ENCODE results near the gene B4GALT2.

Gene B4GALT2

DNA sequence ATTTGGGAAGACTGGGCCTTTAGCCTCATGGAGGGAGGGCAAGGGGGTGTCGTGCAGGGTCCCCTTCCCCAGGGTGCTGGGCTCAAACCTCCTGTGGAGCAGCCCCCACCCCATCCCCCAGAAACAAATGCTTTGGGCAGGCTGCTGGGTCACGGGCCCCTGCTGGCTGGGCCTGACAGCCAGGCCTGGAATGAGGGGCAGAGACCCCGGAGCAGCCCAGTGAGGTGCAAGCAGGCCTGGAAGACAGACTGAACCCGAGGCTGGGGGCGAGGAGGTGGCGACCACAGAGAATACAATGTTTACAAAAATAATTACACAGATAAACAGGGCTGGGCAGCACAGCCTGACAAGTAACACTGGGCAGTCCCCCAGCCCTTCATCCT is 17.7 kb downstream of the B4GALT2 start:
- DNase-seq (ENCODE audit: low read depth): no peak
- TF ChIP-seq, protein P1, sequence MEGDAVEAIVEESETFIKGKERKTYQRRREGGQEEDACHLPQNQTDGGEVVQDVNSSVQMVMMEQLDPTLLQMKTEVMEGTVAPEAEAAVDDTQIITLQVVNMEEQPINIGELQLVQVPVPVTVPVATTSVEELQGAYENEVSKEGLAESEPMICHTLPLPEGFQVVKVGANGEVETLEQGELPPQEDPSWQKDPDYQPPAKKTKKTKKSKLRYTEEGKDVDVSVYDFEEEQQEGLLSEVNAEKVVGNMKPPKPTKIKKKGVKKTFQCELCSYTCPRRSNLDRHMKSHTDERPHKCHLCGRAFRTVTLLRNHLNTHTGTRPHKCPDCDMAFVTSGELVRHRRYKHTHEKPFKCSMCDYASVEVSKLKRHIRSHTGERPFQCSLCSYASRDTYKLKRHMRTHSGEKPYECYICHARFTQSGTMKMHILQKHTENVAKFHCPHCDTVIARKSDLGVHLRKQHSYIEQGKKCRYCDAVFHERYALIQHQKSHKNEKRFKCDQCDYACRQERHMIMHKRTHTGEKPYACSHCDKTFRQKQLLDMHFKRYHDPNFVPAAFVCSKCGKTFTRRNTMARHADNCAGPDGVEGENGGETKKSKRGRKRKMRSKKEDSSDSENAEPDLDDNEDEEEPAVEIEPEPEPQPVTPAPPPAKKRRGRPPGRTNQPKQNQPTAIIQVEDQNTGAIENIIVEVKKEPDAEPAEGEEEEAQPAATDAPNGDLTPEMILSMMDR (IDR thresholded peaks at IDR 0.05; ENCODE audit: low read depth, low read length, missing control alignments): no peak
- in situ Hi-C loops (cut with HindIII; ENCODE audit: low sequenced_read_pairs): no loop called here
- no peak overlapping the region for H3K4me3 ChIP-seq (ENCODE audit: low read depth, low read length)

DNA sequence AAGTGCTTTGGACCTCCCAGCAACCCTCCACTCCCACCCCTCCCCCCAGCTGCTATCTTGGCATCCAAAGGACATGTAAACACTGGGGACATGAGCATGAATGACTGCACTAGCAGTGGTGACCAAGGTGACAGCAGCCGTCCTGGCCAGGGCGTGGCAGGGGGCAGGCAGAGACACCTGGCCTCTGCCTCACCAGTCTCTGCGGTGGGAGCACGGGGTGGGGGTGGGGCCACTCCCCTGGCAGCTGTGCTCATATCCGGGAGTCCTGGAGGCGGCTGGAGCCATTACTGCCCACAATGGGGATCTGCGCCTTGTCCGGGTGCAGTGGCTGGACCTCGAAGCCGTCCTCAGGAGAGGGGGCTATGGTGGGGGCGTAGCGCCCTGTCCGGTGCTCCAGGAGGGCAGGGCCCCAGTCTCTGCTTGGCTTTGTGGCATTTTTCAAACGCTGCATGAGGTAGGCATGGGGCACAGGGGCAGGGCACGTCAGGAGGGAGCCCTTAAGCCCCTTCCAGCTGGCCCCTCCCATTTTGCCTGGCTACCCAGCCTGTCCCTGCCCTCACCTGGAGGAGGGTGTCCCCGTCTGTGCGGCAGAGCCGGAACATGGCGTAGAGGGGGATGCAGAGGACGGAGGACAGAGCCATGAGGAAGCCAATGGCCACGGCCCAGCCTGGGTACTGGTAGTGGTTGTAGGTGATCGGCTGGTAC is 18.4 kb downstream of the B4GALT2 start:
- no peak for DNase-seq (ENCODE audit: low read depth)
- TF ChIP-seq, protein P1 (IDR thresholded peaks at IDR 0.05; ENCODE audit: low read depth, low read length, missing control alignments): no peak
- H3K4me3 ChIP-seq (ENCODE audit: low read depth, low read length): no peak overlapping the region
- in situ Hi-C loops (cut with HindIII; ENCODE audit: low sequenced_read_pairs): no loop called here

DNA sequence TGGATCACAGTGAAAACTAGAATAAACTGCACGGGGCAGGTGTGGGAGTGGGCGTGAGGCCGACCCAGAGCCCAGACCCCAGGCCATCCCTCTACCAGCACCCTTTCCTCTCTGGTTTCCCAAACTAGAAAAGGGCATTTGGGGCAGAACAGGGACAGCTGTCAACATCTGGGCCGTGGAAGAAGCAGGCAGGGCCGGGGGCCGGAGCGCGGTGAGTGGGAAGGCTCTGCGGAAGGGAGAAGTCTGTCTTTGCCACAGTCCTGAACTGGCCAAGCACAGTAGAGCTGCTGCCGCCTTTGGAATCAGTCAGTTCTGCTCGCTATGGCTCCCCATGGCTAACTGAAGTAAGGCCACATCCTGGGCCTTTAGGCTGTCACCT is 19.0 kb downstream of the B4GALT2 start:
- TF ChIP-seq, protein P1 (IDR thresholded peaks at IDR 0.05; ENCODE audit: low read depth, low read length, missing control alignments): no peak
- in situ Hi-C loops (cut with HindIII; ENCODE audit: low sequenced_read_pairs): no loop called here
- no peak overlapping the region for H3K4me3 ChIP-seq (ENCODE audit: low read depth, low read length)
- no peak for DNase-seq (ENCODE audit: low read depth)

DNA sequence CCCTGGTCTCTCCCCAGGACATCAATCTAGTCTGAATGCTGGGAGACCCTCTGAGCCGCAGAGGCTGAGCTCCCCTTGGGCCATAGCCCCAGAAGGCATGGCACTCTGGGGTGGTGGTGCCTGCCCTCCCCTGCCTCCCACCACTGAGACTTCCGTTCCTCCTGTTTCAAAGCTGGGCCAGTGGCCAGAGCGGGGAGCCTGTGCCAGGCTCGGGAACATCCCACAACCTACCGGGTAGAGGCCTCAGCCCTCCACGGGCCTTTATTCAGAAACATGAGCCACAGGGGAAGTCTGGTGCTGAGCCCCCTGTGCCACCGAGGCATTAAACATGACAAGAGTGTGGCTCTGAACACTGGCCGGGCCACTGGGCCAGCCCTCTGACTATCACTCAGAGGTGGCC is 20.4 kb downstream of the B4GALT2 start:
- TF ChIP-seq, protein P1 (IDR thresholded peaks at IDR 0.05; ENCODE audit: low read depth, low read length, missing control alignments): no peak
- H3K4me3 ChIP-seq (ENCODE audit: low read depth, low read length): no peak overlapping the region
- no peak for DNase-seq (ENCODE audit: low read depth)
- in situ Hi-C loops (cut with HindIII; ENCODE audit: low sequenced_read_pairs): no loop called here

DNA sequence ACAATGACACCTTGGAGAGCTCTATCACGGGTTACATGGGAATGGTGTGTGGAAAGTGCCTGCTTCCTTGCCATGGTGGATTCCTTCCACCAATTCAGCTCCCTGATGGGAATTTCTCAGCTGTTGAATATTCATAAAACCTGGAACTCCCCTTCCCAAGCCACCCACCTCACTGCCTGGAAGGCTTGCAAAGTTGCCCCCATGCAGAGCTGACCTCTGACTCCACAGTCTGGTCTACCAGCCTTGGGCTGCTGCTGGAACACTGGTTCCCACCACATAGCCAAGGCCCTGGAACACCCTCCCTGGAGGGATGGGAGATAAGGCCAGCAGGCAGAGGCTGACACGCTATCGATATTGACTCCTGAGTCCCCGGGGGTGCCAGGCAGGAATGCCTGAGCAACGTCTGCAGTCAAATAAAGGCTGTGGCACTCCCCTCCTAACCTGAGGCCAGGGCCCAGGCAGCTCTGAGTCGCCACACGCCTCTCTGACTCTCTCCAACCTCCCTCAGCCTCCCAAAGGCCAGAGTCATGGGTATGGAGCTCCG is 21.2 kb downstream of the B4GALT2 start:
- H3K4me3 ChIP-seq (ENCODE audit: low read depth, low read length): no peak overlapping the region
- no peak for DNase-seq (ENCODE audit: low read depth)
- TF ChIP-seq, protein P1 (IDR thresholded peaks at IDR 0.05; ENCODE audit: low read depth, low read length, missing control alignments): no peak
- in situ Hi-C loops (cut with HindIII; ENCODE audit: low sequenced_read_pairs): no loop called here

DNA sequence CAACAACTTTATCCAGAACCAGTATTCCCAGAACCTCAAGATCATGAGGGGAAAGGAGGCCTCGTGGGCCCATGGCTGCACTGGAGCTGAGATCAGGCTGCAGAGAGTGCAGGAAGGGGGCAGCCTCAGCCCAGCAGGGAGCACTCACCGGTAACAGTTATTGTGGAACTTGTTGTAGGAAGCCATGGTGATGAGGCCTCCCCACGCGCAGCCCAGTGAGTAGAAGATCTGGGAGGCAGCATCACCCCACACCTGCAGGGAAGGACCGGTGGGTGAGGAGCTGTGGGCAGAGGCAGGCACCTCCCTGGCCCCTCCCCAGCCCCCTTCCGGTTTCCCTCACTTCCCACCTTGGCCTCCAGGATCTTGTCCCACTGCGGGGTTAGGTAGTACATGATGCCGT is 23.2 kb downstream of the B4GALT2 start:
- in situ Hi-C loops (cut with HindIII; ENCODE audit: low sequenced_read_pairs): no loop called here
- TF ChIP-seq, protein P1 (IDR thresholded peaks at IDR 0.05; ENCODE audit: low read depth, low read length, missing control alignments): no peak
- H3K4me3 ChIP-seq (ENCODE audit: low read depth, low read length): no peak overlapping the region
- no peak for DNase-seq (ENCODE audit: low read depth)
